WI38 (cell line): ENCODE results near the gene MCCC1.

Experiments used
- H3K4me3 ChIP-seq: 2 replicates; pipeline ENCODE4 v1.5.1; 2011; ENCODE audit warnings: low read depth, mild to moderate bottlenecking, control low read depth, low read length
- TF ChIP-seq, protein P1 (sequence below): IDR thresholded peaks from 2 replicates; pipeline ENCODE4 v1.5.1; 2012; ENCODE audit warnings: low read depth, mild to moderate bottlenecking, control low read depth, low read length

The MCCC1 gene

DNA sequence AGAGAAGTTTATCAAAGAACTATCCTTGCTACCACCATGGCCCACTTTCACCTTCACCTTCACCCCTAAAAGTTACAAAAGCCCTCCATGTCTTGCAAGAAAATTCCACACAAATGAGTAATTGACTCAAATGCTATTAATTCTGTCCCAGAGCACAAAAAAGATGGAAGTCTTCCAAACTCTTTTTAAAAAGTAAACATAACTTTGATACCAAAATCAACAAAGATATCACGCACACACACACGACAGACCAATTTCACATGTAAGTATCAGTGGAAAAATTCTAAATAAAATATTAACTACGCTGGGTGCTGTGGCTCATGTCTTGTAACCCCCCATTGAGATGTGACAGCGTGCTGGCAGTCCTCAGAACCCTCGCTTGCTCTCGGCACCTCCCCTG is 1.1 kb upstream of the MCCC1 start:
- H3K4me3 ChIP-seq, result no peak overlapping the region
- TF ChIP-seq, protein P1, sequence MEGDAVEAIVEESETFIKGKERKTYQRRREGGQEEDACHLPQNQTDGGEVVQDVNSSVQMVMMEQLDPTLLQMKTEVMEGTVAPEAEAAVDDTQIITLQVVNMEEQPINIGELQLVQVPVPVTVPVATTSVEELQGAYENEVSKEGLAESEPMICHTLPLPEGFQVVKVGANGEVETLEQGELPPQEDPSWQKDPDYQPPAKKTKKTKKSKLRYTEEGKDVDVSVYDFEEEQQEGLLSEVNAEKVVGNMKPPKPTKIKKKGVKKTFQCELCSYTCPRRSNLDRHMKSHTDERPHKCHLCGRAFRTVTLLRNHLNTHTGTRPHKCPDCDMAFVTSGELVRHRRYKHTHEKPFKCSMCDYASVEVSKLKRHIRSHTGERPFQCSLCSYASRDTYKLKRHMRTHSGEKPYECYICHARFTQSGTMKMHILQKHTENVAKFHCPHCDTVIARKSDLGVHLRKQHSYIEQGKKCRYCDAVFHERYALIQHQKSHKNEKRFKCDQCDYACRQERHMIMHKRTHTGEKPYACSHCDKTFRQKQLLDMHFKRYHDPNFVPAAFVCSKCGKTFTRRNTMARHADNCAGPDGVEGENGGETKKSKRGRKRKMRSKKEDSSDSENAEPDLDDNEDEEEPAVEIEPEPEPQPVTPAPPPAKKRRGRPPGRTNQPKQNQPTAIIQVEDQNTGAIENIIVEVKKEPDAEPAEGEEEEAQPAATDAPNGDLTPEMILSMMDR, result no peak

DNA sequence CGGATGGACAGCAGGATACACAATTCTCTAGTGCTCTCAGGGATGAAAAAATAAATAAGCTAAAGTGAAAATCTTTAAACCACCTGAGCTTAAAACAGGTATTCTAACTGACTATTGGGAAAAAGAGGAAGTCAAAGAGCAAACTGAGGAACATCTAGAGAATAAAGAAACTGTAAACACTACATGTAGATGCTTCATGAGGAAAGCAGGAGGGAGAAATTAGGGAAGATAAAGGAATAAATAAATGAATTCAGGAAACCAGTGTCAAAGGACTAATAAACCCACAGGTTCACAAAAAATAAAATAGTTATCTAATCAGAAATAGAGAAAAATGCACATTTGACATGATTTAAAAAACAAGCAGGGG is 525 bp upstream of the MCCC1 start:
- TF ChIP-seq, protein P1, result no peak
- H3K4me3 ChIP-seq, result peak overlapping the region; percentile 90

DNA sequence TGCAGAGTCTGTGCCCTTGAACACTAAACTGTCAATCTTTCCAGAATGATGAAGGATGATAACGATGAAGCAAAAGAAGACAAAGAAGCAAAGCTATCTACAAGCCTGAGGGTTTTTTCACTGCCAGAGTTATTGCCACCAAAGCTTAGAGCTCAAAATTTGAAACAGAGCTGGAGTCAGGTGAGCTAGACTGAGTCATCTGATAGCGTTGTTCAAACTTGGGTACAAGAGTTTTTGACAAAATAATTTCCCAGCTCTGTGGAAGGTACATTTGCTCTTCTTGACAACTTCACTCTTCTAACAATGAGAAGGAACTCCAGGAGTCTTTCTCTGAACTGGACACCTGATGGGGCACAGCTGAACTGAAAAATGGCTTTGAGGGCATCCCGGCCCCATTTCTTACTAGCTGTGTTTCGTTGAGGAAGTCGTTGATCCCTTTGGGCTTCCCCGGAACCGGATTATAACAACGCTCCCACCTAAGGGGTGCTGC is 715 bp downstream of the MCCC1 start:
- TF ChIP-seq, protein P1, result no peak
- peak overlapping the region; percentile 90 for H3K4me3 ChIP-seq

DNA sequence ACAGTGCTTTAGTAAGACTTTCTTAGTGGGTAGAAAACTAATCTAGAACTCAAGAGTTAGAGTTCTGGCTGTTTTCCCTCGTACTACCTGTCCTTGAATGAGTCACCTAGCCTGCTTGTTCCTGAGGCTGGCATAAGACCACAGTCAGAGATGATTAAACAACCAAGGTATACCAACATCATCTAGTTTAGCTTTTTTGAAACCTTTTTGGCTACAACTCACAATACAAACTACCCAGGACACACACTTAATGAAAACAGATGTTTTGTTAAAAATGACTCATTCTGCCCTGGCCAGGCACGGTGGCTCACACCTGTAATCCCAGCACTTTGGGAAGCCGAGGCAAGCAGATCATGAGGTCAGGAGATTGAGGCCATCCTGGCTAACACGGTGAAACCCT is 4.6 kb downstream of the MCCC1 start:
- TF ChIP-seq, protein P1, result no peak
- no peak overlapping the region for H3K4me3 ChIP-seq

DNA sequence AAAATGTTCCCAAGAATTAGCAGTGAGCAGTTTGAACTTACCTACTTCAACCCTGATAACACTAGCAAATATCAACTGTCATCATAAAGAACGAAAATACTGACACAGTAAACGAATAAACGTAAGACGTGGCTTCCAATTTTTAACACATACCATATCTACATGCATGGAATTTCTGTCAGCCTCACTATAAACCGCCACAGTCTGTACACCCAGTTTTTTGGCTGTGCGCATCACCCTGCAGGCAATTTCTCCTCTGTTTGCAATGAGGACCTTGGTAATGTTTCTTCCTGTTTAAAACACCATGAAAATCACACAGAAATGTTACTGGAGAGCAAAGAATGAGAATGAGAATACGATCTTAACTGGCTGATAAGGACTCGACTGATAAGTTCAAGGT is 7.0 kb downstream of the MCCC1 start:
- H3K4me3 ChIP-seq, result no peak overlapping the region
- TF ChIP-seq, protein P1, result no peak

DNA sequence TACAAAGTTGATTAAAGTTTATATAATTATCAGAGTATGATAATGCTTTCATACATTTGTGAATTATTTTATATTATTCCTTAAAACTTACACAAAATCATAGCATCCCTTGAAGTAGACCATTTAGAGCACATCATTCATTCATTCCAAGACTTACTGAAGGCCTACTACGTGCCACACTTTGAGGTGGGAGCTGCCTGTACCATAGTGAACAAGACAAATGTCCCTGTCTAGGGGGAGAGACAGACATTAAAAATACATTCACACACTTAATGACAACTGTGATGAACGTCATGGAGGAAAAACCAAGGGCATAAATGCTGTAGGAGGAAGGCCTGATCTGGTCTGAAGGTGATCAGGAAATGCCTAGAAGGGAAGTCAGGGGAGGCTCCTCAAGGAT is 12.1 kb downstream of the MCCC1 start:
- TF ChIP-seq, protein P1, result no peak
- no peak overlapping the region for H3K4me3 ChIP-seq

DNA sequence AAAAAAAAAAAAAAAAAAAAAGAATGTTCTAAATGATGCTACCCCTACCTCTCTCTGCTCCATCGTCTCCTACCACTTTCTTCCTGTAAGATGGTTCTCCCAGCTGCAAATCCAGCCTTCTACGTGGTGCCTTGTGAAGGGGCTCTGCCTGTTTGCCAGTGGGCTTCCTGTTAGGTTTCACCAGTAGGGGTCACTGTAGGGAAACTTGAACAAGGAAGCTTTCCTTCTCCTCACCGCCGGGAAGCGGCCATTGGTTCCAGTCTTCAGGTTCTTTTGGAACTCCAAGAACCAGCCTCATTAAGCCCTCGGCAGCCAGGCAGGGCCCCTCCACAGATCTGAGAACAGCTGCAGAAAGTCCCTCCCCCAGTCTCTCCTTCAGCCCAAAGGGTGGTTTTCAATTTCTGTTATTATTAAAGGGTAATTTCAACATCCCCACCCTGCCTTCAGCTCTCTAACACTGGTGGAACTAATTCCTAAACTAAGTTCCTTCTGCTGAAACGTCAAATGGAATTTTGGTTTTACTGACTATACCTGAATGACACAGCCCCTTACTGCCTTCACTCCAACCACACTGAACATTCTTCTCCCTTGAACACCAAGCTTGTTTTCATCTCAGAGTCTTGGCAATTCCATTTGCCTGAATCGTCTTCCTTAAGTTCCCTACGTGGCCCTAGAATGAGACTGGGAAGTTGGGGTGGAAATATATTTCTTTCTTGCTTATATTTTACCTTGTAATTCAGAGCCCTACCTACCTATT is 13.5 kb downstream of the MCCC1 start:
- no peak overlapping the region for H3K4me3 ChIP-seq
- TF ChIP-seq, protein P1, result peak; percentile 39; the same call in 1 of the 2 replicates
